Left lung (tissue), 10 donors: Measurements from ENCODE around the gene NR5A1. TPM values are rescaled to one million over a fixed set of nuclear protein-coding genes. Genes with fewer than 3 reads are reported as not detected.

Experiments
- ATAC-seq: fragments of 200-7000 bp; cut with Tn5 transposase; one replicate; pipeline ENCODE4 v1.9.1; 2020; ENCODE audit warnings: moderate library complexity
- DNase-seq, 4 donors: peaks; one replicate each; pipeline ENCODE4 v3.0.0-alpha.2; 2013 to 2020
- H3K27ac ChIP-seq, 2 donors: fragments of 200-600 bp; sonication (generic) in 1 of 2; one replicate each; pipeline versions ENCODE4 v1.5.0 to v1.8.0; 2020 to 2021
- H3K27me3 ChIP-seq, 2 donors: fragments of 200-600 bp; sonication (generic) in 1 of 2; one replicate each; pipeline versions ENCODE4 v1.5.0 to v1.8.0; 2020 to 2021
- H3K36me3 ChIP-seq, 2 donors: fragments of 200-600 bp; sonication (generic) in 1 of 2; one replicate each; pipeline versions ENCODE4 v1.5.0 to v1.8.0; 2020 to 2021
- H3K4me1 ChIP-seq, 2 donors: fragments of 200-600 bp; one replicate each; pipeline ENCODE4 v1.8.0; 2021
- H3K4me3 ChIP-seq, 2 donors: fragments of 200-600 bp; sonication (generic) in 1 of 2; one replicate each; pipeline versions ENCODE4 v1.5.0 to v1.8.0; 2020 to 2021; ENCODE audit warnings: mild to moderate bottlenecking in 1 of 2
- H3K9me3 ChIP-seq, 2 donors: fragments of 200-600 bp; sonication (generic) in 1 of 2; one replicate each; pipeline versions ENCODE4 v1.5.0 to v1.8.0; 2020 to 2021
- intact Hi-C, 2 donors: fragments of 100-400 bp; cut with DNase I; formaldehyde crosslinking; loops; one replicate each; pipeline versions ENCODE4 v1.11.2 to v1.14.2; 2022
- polyA plus RNA-seq, 6 donors: library from polyadenylated mRNA; unstranded; fragments of 120-200 nt; gene quantifications; one replicate each; pipeline ENCODE4 v1.2.1, GENCODE V29; 2013; ENCODE audit not compliant: insufficient read length in 6 of 6
- total RNA-seq, 2 donors: library from RNA; stranded (reverse); fragmentation: NEBNext Ultra II Directional; extraction: Animal tissue kit (Norgen Biotek cat#: 25700); gene quantifications; one replicate each; pipeline ENCODE4 v1.2.1, GENCODE V29; 2021
- TF ChIP-seq, protein P1 (sequence below), 2 donors: fragments of 200-600 bp; sonication (generic) in 1 of 2; IDR thresholded peaks; one replicate each; pipeline versions ENCODE4 v1.5.0 to v1.8.0; 2021; ENCODE audit warnings: antibody characterized with exemption in 2 of 2
- donor health status: DM: no; HTN: yes; CAD: no.
- donor health status: DM: no; HTN: no; CAD: no.

NR5A1 gene
- total and polyA plus RNA-seq, 8 donors = 0.06 to 0.26 (median 0.14) TPM; not detected in 5

DNA sequence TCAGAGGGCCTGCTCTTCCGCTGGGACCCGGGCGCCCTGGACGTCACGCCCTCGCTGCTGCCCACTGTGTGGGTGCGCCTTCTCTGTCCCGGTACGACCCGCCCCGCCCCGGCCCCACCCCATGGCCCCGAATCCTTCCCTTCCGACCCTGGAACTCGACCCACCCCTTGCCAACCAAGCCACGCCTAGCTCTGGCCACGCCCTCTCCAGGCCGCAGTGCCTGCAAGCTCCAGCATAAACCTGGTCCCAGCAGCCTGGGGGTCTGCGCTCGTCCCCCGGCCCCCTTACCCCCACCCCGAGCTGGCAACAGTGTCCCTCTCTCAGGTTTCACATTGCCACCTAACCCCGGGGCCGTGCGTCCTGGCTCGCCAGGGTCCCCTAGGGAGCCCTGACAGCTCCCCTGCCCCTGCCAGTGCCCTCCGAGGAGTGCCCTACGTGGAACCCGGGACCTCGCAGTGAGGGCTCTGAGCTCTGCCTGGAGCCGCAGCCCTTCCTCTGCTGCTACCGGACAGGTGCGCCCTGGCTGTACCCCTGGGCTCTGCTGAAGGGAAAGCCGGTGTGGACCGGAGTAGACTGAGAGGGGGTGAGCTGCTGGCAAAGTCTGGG, 53.5 kb downstream of the NR5A1 start:
- TF ChIP-seq, protein P1, sequence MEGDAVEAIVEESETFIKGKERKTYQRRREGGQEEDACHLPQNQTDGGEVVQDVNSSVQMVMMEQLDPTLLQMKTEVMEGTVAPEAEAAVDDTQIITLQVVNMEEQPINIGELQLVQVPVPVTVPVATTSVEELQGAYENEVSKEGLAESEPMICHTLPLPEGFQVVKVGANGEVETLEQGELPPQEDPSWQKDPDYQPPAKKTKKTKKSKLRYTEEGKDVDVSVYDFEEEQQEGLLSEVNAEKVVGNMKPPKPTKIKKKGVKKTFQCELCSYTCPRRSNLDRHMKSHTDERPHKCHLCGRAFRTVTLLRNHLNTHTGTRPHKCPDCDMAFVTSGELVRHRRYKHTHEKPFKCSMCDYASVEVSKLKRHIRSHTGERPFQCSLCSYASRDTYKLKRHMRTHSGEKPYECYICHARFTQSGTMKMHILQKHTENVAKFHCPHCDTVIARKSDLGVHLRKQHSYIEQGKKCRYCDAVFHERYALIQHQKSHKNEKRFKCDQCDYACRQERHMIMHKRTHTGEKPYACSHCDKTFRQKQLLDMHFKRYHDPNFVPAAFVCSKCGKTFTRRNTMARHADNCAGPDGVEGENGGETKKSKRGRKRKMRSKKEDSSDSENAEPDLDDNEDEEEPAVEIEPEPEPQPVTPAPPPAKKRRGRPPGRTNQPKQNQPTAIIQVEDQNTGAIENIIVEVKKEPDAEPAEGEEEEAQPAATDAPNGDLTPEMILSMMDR (IDR thresholded peaks at IDR 0.05) = no peak

DNA sequence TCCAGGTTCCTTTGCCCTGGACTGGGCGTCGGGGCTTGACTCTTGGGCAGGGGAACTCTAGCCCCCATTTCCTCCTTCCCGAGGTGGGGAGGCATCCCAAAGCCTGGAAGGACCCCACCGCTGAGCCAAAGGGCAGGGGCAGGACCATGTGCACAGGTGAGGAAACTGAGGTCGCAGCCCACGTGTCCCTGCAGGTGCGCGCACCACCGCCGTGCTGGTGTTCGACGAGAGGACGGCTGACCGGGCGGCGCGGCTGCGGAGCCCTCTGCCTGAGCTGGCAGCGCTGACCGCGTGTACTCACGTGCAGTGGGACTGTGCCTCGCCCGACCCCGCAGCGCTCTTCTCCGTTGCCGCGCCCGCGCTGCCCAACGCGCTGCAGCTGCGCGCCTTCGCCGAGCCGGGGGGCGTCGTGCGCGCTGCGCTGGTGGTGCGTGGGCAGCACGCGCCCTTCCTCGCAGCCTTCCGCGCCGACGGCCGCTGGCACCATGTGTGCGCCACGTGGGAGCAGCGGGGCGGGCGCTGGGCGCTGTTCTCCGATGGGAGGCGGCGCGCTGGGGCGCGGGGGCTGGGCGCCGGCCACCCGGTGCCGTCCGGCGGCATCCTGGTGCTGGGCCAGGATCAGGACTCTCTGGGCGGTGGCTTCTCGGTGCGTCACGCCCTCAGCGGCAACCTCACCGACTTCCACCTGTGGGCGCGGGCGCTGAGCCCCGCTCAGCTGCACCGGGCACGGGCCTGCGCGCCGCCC, 54.2 kb downstream of the NR5A1 start:
- intact Hi-C loops = no loop called here
- Histone ChIP-seq H3K27ac (no peak overlapping the region), H3K27me3 (peaks cover 44 to 68% of the 10 kb centered on the region in 2 donors), H3K4me3 (no peak overlapping the region), H3K36me3 (no peaks in the 10 kb centered on the region), H3K4me1 (peaks cover 0 to 14% of the 10 kb centered on the region in 2 donors), H3K9me3 (no peaks in the 10 kb centered on the region)
- DNase-seq (peak in 1 of 4 donors; percentile 63), ATAC-seq (no peak)
- TF ChIP-seq, protein P1 (IDR thresholded peaks at IDR 0.05) = no peak

More for the DNA sequence above, 53.5 kb downstream of the NR5A1 start:
- peaks cover 0 to 14% of the 10 kb centered on the region in 2 donors for H3K4me1 ChIP-seq
- peak in 1 of 4 donors; percentile 61 for DNase-seq
- H3K36me3 ChIP-seq = no peaks in the 10 kb centered on the region
- no peak overlapping the region for H3K27ac ChIP-seq
- intact Hi-C loops = no loop called here
- peaks cover 44 to 63% of the 10 kb centered on the region in 2 donors for H3K27me3 ChIP-seq
- H3K4me3 ChIP-seq = no peak overlapping the region
- ATAC-seq = peak; percentile 32
- H3K9me3 ChIP-seq = no peaks in the 10 kb centered on the region

DNA sequence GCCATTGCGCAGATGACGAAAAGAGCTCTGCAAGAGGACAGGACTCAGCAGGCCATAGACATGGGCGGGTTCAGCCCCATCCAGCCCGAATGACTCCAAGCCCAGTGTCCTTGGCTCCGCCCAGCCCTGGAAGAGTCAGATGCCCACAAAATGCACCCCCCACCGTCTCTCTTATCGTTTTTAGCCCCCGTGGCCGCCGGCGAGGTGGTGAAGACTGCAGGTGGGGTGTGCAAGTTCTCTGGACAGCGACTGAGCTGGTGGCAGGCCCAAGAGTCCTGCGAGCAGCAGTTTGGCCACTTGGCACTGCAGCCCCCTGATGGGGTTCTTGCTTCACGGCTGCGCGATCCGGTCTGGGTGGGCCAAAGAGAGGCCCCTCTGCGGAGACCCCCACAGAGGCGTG, 54.9 kb downstream of the NR5A1 start:
- Histone ChIP-seq H3K36me3 (no peaks in the 10 kb centered on the region), H3K27me3 (peaks cover 44 to 75% of the 10 kb centered on the region in 2 donors), H3K9me3 (no peaks in the 10 kb centered on the region), H3K4me1 (peaks cover 0 to 14% of the 10 kb centered on the region in 2 donors), H3K4me3 (no peak overlapping the region), H3K27ac (no peak overlapping the region)
- intact Hi-C loops = no loop called here
- ATAC-seq = no peak
- TF ChIP-seq, protein P1 (IDR thresholded peaks at IDR 0.05) = no peak
- DNase-seq = peak in 1 of 4 donors; percentile 64

DNA sequence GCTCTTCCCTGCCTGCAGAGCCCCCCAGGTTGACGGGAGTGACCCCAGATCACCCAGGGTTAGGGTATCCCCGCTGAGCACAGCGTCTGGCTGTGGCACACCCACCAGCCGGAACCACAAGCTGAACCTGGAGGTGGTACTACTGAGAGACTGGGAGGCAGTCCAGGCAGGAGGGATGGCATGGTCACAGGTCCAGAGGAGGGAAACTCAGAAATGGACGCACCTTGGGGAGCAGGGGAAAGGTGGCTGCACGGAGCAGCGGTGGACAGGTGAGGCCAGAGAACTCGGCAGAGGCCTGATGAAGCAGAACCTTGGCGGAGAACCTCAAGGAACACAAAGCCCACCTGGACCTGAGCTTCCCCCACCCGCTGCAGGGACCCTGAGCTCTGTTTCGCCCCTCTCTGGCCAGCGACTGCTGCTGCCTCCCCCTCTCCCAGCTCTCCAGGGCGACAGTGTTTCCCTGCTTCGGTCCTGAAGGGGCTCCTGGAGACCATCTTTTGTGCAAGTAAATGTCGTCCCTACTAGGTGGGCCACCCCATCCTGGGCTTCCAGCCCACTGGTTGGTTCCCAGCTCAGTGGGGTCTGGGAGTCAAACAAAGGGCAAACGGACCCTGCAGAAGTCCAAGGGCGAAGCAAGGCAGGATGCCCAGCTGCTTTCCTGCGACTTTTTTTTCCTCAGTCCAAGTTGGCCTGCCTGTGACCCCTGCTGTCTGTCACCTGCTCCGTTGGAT, 56.1 kb downstream of the NR5A1 start:
- intact Hi-C loops = no loop called here
- Histone ChIP-seq H3K4me1 (peaks cover 0 to 14% of the 10 kb centered on the region in 2 donors), H3K27ac (no peak overlapping the region), H3K9me3 (no peaks in the 10 kb centered on the region), H3K36me3 (no peaks in the 10 kb centered on the region), H3K4me3 (no peak overlapping the region), H3K27me3 (peaks cover 44 to 86% of the 10 kb centered on the region in 2 donors)
- no peak for ATAC-seq
- DNase-seq = peak in 1 of 4 donors; percentile 27
- TF ChIP-seq, protein P1 (IDR thresholded peaks at IDR 0.05) = no peak
